ENCODE data around the gene RABL3.

Gene RABL3

DNA sequence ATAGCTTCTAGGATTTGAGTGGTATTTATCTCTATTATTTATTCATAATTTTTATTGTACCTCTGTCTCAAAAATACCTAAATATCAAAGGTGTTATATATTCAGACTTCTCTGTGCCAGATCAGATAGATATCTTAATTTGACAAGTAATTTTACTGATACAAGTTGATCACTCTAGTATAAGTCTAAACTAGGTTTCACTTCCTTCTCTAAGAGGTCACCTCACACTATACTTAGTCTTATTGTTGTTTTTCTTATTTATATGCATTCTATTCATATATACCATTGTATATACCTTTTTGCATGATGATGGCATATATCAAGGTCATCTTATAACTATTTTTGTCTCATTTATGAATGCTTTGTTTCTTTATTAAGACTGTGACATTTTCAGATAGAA, 33.9 kb downstream of the RABL3 start:
- TF ChIP-seq SPI1 (IDR thresholded peaks at IDR 0.05; ENCODE audit: borderline replicate concordance, low read depth) (no peak), POLR2AphosphoS5 (IDR thresholded peaks at IDR 0.05; ENCODE audit: low read depth) (no peak), GABPA (IDR thresholded peaks at IDR 0.05; ENCODE audit: low read depth) (no peak)
- TF ChIP-seq, protein P1, sequence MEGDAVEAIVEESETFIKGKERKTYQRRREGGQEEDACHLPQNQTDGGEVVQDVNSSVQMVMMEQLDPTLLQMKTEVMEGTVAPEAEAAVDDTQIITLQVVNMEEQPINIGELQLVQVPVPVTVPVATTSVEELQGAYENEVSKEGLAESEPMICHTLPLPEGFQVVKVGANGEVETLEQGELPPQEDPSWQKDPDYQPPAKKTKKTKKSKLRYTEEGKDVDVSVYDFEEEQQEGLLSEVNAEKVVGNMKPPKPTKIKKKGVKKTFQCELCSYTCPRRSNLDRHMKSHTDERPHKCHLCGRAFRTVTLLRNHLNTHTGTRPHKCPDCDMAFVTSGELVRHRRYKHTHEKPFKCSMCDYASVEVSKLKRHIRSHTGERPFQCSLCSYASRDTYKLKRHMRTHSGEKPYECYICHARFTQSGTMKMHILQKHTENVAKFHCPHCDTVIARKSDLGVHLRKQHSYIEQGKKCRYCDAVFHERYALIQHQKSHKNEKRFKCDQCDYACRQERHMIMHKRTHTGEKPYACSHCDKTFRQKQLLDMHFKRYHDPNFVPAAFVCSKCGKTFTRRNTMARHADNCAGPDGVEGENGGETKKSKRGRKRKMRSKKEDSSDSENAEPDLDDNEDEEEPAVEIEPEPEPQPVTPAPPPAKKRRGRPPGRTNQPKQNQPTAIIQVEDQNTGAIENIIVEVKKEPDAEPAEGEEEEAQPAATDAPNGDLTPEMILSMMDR (IDR thresholded peaks at IDR 0.05; ENCODE audit: insufficient read depth, low read length) = no peak
- TF ChIP-seq, protein P2, sequence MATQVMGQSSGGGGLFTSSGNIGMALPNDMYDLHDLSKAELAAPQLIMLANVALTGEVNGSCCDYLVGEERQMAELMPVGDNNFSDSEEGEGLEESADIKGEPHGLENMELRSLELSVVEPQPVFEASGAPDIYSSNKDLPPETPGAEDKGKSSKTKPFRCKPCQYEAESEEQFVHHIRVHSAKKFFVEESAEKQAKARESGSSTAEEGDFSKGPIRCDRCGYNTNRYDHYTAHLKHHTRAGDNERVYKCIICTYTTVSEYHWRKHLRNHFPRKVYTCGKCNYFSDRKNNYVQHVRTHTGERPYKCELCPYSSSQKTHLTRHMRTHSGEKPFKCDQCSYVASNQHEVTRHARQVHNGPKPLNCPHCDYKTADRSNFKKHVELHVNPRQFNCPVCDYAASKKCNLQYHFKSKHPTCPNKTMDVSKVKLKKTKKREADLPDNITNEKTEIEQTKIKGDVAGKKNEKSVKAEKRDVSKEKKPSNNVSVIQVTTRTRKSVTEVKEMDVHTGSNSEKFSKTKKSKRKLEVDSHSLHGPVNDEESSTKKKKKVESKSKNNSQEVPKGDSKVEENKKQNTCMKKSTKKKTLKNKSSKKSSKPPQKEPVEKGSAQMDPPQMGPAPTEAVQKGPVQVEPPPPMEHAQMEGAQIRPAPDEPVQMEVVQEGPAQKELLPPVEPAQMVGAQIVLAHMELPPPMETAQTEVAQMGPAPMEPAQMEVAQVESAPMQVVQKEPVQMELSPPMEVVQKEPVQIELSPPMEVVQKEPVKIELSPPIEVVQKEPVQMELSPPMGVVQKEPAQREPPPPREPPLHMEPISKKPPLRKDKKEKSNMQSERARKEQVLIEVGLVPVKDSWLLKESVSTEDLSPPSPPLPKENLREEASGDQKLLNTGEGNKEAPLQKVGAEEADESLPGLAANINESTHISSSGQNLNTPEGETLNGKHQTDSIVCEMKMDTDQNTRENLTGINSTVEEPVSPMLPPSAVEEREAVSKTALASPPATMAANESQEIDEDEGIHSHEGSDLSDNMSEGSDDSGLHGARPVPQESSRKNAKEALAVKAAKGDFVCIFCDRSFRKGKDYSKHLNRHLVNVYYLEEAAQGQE (IDR thresholded peaks at IDR 0.05; ENCODE audit: insufficient replicate concordance, low read depth) = no peak
- no peaks in the 10 kb centered on the region for H3K27me3 ChIP-seq (ENCODE audit: insufficient read depth, poor library complexity, severe bottlenecking)
- no peak for DNase-seq (ENCODE audit: low read depth in 1 of 2, low spot score in 1 of 2)
- no peak overlapping the region for H3K4me3 ChIP-seq (replicated peaks; ENCODE audit: insufficient read depth, low read length)
- H3K27ac ChIP-seq (replicated peaks) = no peak overlapping the region

DNA sequence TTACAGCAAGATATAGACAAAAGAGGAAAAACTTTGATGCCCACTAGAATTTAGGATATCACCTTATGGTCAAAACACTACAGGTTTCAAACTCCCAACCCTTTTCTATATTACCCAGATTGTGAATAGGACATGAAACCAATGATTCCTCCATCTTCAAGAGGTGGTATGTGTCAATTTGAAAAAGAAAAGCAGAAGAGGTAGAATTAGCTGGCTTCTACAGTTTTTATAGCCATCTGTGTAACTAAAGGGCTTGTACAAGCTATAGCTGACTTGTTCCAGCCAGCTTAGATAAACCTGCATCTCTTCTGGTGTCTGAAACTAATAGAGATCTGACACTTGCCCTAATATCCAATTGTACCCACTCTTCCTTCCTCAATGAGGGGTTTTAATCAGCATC, 35.4 kb downstream of the RABL3 start:
- H3K27ac ChIP-seq (replicated peaks) = no peak overlapping the region
- no peaks in the 10 kb centered on the region for H3K27me3 ChIP-seq (ENCODE audit: insufficient read depth, poor library complexity, severe bottlenecking)
- H3K4me3 ChIP-seq (replicated peaks; ENCODE audit: insufficient read depth, low read length) = no peak overlapping the region
- TF ChIP-seq GABPA (IDR thresholded peaks at IDR 0.05; ENCODE audit: low read depth) (no peak), SPI1 (IDR thresholded peaks at IDR 0.05; ENCODE audit: borderline replicate concordance, low read depth) (no peak), POLR2AphosphoS5 (IDR thresholded peaks at IDR 0.05; ENCODE audit: low read depth) (no peak)
- TF ChIP-seq, protein P1 (IDR thresholded peaks at IDR 0.05; ENCODE audit: insufficient read depth, low read length) = no peak
- TF ChIP-seq, protein P2 (IDR thresholded peaks at IDR 0.05; ENCODE audit: insufficient replicate concordance, low read depth) = no peak
- no peak for DNase-seq (ENCODE audit: low read depth in 1 of 2, low spot score in 1 of 2)

DNA sequence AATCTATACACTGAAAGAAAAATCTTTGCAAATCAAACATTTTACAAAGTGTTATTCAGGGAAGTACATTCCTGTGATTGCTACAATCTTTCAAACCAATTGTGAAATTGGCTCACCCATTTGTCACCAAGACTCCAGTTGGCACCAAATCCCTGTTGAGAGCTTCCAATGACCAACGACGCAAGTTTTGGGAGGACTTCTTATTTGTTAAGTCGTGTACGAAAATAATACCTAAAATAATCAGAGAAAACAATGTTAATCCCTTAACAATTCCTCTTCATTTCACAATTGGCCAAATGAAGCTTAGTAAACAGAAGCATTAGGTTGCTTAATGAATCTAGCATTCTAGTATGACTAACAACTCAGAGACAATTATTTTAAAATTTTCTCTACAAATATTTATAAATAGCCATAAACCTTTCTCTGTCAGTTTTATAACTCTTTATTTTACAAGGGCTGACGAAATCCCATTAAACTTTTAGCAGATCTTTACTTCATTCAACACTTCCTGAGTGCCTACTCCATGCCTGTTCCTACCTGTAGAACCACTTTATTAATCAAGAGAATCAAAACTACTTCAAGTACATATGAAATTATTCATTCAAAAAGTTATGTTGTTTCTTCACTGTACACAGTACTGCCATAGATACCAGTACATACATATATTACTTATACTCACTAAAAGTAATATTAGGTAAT, 36.3 kb downstream of the RABL3 start:
- H3K27ac ChIP-seq (replicated peaks) = no peak overlapping the region
- TF ChIP-seq POLR2AphosphoS5 (IDR thresholded peaks at IDR 0.05; ENCODE audit: low read depth) (no peak), GABPA (IDR thresholded peaks at IDR 0.05; ENCODE audit: low read depth) (no peak), SPI1 (IDR thresholded peaks at IDR 0.05; ENCODE audit: borderline replicate concordance, low read depth) (no peak)
- TF ChIP-seq, protein P1 (IDR thresholded peaks at IDR 0.05; ENCODE audit: insufficient read depth, low read length) = no peak
- TF ChIP-seq, protein P2 (IDR thresholded peaks at IDR 0.05; ENCODE audit: insufficient replicate concordance, low read depth) = no peak

More for the DNA sequence above, 36.3 kb downstream of the RABL3 start:
- no peak overlapping the region for H3K4me3 ChIP-seq (replicated peaks; ENCODE audit: insufficient read depth, low read length)
- no peaks in the 10 kb centered on the region for H3K27me3 ChIP-seq (ENCODE audit: insufficient read depth, poor library complexity, severe bottlenecking)
- no peak for DNase-seq (ENCODE audit: low read depth in 1 of 2, low spot score in 1 of 2)

Measured in HL-60 (cell line).